PFSK-1 (cell line): ENCODE measurements around the gene ZNF836.
A peak's percentile ranks its signal among the peaks of the same experiment; 100 is the strongest.

Source experiments
- FOXP2 ChIP-seq: optimal IDR thresholded peaks from 2 replicates; pipeline ENCODE3; 2011; ENCODE audit warnings: borderline replicate concordance, control low read depth, inconsistent platforms; ENCODE audit not compliant: insufficient read depth; ENCODE audit errors: extremely low read length, extremely low read depth
- POLR2AphosphoS5 ChIP-seq: IDR thresholded peaks from 2 replicates; pipeline ENCODE4 v1.6.1; 2012; ENCODE audit warnings: low read depth, mild to moderate bottlenecking, control low read depth, low read length, moderate library complexity
- SIN3A ChIP-seq: IDR thresholded peaks from 2 replicates; pipeline ENCODE4 v1.6.1; 2012; ENCODE audit warnings: mild to moderate bottlenecking, low read length, moderate library complexity, borderline replicate concordance; ENCODE audit not compliant: insufficient read depth
- TAF1 ChIP-seq: IDR thresholded peaks from 2 replicates; pipeline ENCODE4 v1.6.1; 2012; ENCODE audit warnings: low read length, control low read depth, borderline replicate concordance; ENCODE audit not compliant: insufficient read depth
- TF ChIP-seq, protein P1 (sequence below), 2 experiments: IDR thresholded peaks; 2 replicates each; pipeline versions ENCODE4 v1.6.1 to v1.8.0; 2011 to 2012; ENCODE audit warnings: low read depth in 2 of 2, low read length in 2 of 2, control low read depth in 1 of 2, inconsistent platforms in 1 of 2, mild to moderate bottlenecking in 1 of 2, moderate library complexity in 1 of 2; ENCODE audit not compliant: insufficient read depth in 1 of 2

Gene ZNF836

DNA sequence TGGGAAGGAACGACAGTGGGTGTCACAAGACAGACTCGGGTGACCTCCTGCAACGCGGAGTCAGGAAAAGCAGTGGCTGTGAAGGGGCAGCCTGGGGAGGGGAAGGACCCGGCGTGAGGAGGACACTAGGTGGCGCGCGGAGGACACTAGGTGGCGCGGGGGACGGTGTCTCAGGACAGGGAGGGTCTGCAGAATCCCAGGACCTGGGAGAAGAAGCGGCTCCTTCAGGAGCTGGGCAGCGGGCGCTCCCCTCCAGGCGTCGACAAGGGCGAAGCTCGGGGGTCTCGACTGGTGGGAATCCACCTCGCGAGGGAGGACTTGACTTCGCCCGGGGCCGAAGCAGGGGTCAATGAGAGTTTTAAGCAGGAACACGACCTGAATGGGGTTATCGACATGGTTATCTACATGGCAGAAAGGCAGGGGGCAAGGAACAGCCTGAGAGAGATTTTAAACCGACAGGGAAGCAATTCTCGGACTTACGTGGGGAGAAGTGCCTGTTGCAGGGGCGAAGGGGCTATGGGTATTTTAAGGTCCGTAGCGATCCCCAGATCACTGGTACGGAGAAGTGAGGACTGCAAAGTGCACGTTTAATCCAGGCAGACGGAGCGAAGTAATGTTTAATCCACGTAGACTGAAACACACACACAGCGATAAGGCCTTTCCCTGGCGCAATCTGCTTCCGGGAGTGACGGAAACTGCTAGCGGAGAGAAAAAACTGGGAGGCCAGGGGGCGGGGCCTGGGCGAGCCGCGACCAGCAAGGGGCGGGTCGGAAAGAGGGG is 32.0 kb downstream of the ZNF836 start, which contains the start of gene ZNF616:
Gene ZNF616, minus strand, starts transcription at position 687 of the 780 bp plus-strand sequence. CDS start 9,426 bp downstream, outside the sequence.
- TF ChIP-seq, protein P1, sequence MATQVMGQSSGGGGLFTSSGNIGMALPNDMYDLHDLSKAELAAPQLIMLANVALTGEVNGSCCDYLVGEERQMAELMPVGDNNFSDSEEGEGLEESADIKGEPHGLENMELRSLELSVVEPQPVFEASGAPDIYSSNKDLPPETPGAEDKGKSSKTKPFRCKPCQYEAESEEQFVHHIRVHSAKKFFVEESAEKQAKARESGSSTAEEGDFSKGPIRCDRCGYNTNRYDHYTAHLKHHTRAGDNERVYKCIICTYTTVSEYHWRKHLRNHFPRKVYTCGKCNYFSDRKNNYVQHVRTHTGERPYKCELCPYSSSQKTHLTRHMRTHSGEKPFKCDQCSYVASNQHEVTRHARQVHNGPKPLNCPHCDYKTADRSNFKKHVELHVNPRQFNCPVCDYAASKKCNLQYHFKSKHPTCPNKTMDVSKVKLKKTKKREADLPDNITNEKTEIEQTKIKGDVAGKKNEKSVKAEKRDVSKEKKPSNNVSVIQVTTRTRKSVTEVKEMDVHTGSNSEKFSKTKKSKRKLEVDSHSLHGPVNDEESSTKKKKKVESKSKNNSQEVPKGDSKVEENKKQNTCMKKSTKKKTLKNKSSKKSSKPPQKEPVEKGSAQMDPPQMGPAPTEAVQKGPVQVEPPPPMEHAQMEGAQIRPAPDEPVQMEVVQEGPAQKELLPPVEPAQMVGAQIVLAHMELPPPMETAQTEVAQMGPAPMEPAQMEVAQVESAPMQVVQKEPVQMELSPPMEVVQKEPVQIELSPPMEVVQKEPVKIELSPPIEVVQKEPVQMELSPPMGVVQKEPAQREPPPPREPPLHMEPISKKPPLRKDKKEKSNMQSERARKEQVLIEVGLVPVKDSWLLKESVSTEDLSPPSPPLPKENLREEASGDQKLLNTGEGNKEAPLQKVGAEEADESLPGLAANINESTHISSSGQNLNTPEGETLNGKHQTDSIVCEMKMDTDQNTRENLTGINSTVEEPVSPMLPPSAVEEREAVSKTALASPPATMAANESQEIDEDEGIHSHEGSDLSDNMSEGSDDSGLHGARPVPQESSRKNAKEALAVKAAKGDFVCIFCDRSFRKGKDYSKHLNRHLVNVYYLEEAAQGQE (IDR thresholded peaks at IDR 0.05; ENCODE audit: insufficient read depth in 1 of 2, low read depth in 2 of 2, low read length in 2 of 2) = no peak
- no peak for TF ChIP-seq FOXP2
- 0 out of 2 replicates have a peak, but pooled peaks have one; percentile 10 for TF ChIP-seq SIN3A
- peak; percentile 95 for TF ChIP-seq POLR2AphosphoS5
- TF ChIP-seq TAF1 = peak; percentile 81; the same call in 1 of the 2 replicates

DNA sequence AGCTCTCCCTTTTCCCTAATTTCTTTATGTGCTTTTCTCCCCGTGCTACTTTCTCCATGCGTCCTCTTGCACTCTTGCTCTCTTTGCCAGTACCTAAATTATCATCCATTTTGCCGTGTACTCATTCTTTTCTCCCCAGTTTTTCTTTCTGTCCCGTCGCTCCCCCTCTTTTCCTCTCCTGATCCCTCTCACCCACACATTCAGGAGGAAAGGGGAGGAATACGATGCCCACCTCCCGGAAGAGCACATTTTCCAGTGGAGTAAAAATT is 32.5 kb downstream of the ZNF836 start:
- TF ChIP-seq POLR2AphosphoS5 (no peak), SIN3A (no peak), TAF1 (no peak), FOXP2 (no peak)
- TF ChIP-seq, protein P1 (IDR thresholded peaks at IDR 0.05; ENCODE audit: insufficient read depth in 1 of 2, low read depth in 2 of 2, low read length in 2 of 2) = no peak

DNA sequence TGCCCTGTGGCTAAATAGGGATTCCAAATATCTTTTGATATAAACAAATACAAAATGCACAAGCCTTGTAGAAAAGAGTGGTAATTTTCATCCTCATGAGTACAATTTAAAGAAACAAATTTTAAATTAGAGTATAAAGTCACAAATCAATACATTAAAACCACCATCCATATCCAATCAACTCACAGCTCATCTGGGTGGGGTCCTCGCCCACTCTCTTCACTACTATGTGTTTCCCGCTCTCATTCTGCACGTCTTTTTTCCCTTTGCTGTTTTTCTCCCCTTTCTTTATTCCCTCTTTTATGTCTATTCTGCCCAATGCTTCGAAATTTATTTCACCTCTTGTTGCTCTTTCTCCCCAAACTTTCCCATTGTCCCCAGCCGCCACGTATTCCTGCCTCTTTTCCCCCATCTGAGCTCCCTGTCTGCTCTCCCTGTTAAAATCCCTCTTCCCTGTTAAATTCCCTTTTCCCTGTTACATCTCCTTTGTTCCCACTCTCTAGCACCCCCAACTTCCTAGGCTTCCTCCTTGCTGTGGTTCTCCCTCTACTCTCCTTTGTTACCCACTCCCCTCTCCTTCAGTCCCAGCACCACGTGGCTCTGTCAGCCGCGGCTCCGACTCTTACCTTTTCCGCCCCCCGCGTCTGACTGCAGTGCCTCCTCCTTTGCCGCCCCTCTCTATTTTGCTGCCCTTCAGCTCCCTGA is 33.0 kb downstream of the ZNF836 start:
- TF ChIP-seq SIN3A (no peak), FOXP2 (no peak)

DNA sequence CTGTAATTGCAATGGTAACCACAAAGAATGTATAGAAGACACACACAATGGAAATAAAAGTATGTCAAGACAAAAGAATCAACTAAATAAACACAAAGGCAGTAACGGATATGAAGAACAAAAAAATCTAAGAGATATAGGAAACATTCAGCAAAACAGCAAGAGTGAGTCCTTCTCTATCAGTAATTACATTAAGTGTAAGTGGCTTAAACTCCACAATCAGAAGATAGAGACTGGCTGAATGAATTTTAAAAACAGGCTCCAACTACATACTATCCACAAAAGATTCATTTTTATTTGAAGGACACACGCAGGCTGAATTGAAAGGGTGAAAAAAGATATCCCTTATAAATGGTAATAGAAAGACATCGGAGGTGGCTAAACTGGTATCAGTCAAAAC is 51.1 kb downstream of the ZNF836 start:
- TF ChIP-seq SIN3A (no peak), POLR2AphosphoS5 (no peak), TAF1 (no peak), FOXP2 (no peak)
- TF ChIP-seq, protein P1 (IDR thresholded peaks at IDR 0.05; ENCODE audit: insufficient read depth in 1 of 2, low read depth in 2 of 2, low read length in 2 of 2) = no peak

DNA sequence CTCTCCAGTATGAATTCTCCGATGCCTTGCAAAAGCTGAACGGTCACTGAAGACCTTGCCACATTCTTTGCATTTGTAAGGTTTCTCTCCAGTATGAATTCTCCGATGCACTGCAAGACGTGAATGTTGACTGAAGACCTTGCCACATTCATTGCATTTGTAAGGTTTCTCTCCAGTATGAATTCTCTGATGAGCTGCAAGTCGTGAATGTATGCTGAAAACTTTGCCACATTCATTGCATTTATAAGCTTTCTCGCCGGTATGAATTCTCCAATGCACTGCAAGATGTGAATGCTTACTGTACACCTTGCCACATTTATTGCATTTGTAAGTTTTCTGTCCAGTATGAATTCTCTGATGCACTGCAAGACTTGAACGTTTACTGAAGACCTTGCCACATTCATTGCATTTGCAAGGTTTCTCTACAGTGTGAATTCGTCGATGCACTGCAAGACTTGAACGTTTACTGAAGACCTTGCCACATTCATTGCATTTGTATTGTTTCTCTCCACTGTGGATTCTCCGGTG is 55.8 kb downstream of the ZNF836 start:
- no peak for TF ChIP-seq POLR2AphosphoS5
- no peak for TF ChIP-seq SIN3A
- TF ChIP-seq, protein P1 (IDR thresholded peaks at IDR 0.05; ENCODE audit: insufficient read depth in 1 of 2, low read depth in 2 of 2, low read length in 2 of 2) = no peak
